ENCODE data around the gene NDST1.

- no peak for TF ChIP-seq CTCF (IDR thresholded peaks at IDR 0.05)
- TF ChIP-seq POLR2A (IDR thresholded peaks at IDR 0.05), result no peak
These were observed 63.9 kb downstream of the NDST1 start for GRCh38 chr5:150571836-150572235.
